GM18526 (cell line): ENCODE results near the gene FAM174B.

Source experiments
- POLR2A ChIP-seq: IDR thresholded peaks from 3 replicates; pipeline ENCODE4 v1.6.1; 2011; ENCODE audit not compliant: insufficient read length; ENCODE audit errors: extremely low read depth

The FAM174B gene

GRCh38 chr15:92669432-92669831 lies 13.9 kb upstream of the FAM174B start:
- no peak for TF ChIP-seq POLR2A

GRCh38 chr15:92668620-92669019 lies 13.0 kb upstream of the FAM174B start:
- no peak for TF ChIP-seq POLR2A

- TF ChIP-seq POLR2A: no peak
Measured at GRCh38 chr15:92667970-92668485, 12.5 kb upstream of the FAM174B start.

- no peak for TF ChIP-seq POLR2A
Measured at GRCh38 chr15:92667287-92667904, 11.8 kb upstream of the FAM174B start.

- no peak for TF ChIP-seq POLR2A
Measured at GRCh38 chr15:92666780-92667179, 11.2 kb upstream of the FAM174B start.

GRCh38 chr15:92665100-92665555 lies 9.6 kb upstream of the FAM174B start:
- TF ChIP-seq POLR2A: no peak

- no peak for TF ChIP-seq POLR2A
Measured at GRCh38 chr15:92664178-92664900, 8.8 kb upstream of the FAM174B start.

- no peak for TF ChIP-seq POLR2A
Measured at GRCh38 chr15:92663250-92663951, 7.8 kb upstream of the FAM174B start.

- TF ChIP-seq POLR2A: no peak
Measured at GRCh38 chr15:92662762-92663161, 7.2 kb upstream of the FAM174B start.

- TF ChIP-seq POLR2A: no peak
Measured at GRCh38 chr15:92661956-92662355, 6.4 kb upstream of the FAM174B start.

- no peak for TF ChIP-seq POLR2A
Measured at GRCh38 chr15:92661069-92661468, 5.5 kb upstream of the FAM174B start.

GRCh38 chr15:92657486-92657885 lies 1.9 kb upstream of the FAM174B start:
- TF ChIP-seq POLR2A: no peak

GRCh38 chr15:92656089-92656488 lies 514 bp upstream of the FAM174B start:
- no peak for TF ChIP-seq POLR2A

- no peak for TF ChIP-seq POLR2A
Measured at GRCh38 chr15:92654662-92655061, 913 bp downstream of the FAM174B start.

GRCh38 chr15:92653836-92654539 lies 1.6 kb downstream of the FAM174B start:
- no peak for TF ChIP-seq POLR2A
